22Rv1 (cell line): ENCODE results near the gene WDR27.

ENCODE experiments used
- CTCF ChIP-seq: fragments of 450-650 bp; IDR thresholded peaks from 2 replicates; pipeline ENCODE4 v1.5.1; 2017; ENCODE audit warnings: mild to moderate bottlenecking
- ZFX ChIP-seq: fragments of 450-650 bp; IDR thresholded peaks from 2 replicates; pipeline ENCODE4 v1.6.1; 2017; ENCODE audit warnings: antibody characterized with exemption, borderline replicate concordance

DNA sequence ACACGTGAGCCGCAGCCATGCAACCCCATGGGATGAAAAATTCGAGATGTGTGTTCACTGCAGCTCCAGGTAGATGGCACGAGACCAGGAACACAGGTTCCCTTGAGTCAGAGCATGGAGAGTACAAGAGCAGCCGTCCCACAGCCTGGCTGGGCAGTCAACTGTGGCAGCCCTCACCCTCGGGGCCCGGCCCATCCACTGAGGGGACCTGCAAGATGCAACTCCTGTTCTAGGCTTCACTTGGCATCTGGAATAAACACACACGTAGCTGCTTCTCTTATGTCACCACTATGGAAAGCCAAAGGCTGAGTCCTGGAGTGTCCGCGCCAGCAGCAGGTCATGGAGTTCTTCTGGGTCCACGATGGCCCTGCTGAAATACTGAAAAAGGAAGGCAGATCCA is 77.0 kb downstream of the WDR27 start:
- TF ChIP-seq ZFX (no peak), CTCF (no peak)
